Measurements from ENCODE around the gene OR9Q1. TPM values are rescaled to one million over a fixed set of nuclear protein-coding genes. Genes with fewer than 3 reads are reported as not detected.
A peak's percentile ranks its signal among the peaks of the same experiment; 100 is the strongest.

OR9Q1 gene
- total and polyA plus RNA-seq, 2 experiments from 2014 or later = not detected

DNA sequence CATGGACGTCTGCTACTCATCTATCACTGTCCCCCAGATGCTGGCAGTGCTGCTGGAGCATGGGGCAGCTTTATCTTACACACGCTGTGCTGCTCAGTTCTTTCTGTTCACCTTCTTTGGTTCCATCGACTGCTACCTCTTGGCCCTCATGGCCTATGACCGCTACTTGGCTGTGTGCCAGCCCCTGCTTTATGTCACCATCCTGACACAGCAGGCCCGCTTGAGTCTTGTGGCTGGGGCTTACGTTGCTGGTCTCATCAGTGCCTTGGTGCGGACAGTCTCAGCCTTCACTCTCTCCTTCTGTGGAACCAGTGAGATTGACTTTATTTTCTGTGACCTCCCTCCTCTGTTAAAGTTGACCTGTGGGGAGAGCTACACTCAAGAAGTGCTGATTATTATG is 156.0 kb downstream of the OR9Q1 start (continued):
- TF ChIP-seq, protein P1, sequence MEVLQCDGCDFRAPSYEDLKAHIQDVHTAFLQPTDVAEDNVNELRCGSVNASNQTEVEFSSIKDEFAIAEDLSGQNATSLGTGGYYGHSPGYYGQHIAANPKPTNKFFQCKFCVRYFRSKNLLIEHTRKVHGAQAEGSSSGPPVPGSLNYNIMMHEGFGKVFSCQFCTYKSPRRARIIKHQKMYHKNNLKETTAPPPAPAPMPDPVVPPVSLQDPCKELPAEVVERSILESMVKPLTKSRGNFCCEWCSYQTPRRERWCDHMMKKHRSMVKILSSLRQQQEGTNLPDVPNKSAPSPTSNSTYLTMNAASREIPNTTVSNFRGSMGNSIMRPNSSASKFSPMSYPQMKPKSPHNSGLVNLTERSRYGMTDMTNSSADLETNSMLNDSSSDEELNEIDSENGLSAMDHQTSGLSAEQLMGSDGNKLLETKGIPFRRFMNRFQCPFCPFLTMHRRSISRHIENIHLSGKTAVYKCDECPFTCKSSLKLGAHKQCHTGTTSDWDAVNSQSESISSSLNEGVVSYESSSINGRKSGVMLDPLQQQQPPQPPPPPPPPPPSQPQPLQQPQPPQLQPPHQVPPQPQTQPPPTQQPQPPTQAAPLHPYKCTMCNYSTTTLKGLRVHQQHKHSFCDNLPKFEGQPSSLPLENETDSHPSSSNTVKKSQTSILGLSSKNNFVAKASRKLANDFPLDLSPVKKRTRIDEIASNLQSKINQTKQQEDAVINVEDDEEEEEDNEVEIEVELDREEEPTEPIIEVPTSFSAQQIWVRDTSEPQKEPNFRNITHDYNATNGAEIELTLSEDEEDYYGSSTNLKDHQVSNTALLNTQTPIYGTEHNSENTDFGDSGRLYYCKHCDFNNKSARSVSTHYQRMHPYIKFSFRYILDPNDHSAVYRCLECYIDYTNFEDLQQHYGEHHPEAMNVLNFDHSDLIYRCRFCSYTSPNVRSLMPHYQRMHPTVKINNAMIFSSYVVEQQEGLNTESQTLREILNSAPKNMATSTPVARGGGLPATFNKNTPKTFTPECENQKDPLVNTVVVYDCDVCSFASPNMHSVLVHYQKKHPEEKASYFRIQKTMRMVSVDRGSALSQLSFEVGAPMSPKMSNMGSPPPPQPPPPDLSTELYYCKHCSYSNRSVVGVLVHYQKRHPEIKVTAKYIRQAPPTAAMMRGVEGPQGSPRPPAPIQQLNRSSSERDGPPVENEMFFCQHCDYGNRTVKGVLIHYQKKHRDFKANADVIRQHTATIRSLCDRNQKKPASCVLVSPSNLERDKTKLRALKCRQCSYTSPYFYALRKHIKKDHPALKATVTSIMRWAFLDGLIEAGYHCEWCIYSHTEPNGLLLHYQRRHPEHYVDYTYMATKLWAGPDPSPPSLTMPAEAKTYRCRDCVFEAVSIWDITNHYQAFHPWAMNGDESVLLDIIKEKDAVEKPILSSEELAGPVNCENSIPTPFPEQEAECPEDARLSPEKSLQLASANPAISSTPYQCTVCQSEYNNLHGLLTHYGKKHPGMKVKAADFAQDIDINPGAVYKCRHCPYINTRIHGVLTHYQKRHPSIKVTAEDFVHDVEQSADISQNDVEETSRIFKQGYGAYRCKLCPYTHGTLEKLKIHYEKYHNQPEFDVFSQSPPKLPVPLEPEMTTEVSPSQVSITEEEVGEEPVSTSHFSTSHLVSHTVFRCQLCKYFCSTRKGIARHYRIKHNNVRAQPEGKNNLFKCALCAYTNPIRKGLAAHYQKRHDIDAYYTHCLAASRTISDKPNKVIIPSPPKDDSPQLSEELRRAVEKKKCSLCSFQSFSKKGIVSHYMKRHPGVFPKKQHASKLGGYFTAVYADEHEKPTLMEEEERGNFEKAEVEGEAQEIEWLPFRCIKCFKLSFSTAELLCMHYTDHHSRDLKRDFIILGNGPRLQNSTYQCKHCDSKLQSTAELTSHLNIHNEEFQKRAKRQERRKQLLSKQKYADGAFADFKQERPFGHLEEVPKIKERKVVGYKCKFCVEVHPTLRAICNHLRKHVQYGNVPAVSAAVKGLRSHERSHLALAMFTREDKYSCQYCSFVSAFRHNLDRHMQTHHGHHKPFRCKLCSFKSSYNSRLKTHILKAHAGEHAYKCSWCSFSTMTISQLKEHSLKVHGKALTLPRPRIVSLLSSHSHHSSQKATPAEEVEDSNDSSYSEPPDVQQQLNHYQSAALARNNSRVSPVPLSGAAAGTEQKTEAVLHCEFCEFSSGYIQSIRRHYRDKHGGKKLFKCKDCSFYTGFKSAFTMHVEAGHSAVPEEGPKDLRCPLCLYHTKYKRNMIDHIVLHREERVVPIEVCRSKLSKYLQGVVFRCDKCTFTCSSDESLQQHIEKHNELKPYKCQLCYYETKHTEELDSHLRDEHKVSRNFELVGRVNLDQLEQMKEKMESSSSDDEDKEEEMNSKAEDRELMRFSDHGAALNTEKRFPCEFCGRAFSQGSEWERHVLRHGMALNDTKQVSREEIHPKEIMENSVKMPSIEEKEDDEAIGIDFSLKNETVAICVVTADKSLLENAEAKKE (CRISPR knock-in tag; IDR thresholded peaks at IDR 0.05) = no peak

GRCh38 chr11:58186938-58187337 is 163.3 kb downstream of the OR9Q1 start:
- no peak overlapping the region for H3K4me2 ChIP-seq
- Mint-ChIP-seq H3K27ac (no peak overlapping the region), H3K4me1 (peaks cover 2% of the 10 kb centered on the region; the same call in 1 of the 3 replicates), H3K4me3 (no peak overlapping the region), H3K36me3 (ENCODE audit: low read depth) (no peaks in the 10 kb centered on the region), H3K27me3 (ENCODE audit: insufficient read depth, low read depth, poor library complexity) (no peaks in the 10 kb centered on the region), H3K9me3 (no peaks in the 10 kb centered on the region; the same call in 2 of the 3 replicates)
- H3K27ac ChIP-seq (ENCODE audit: low read depth) = no peak overlapping the region
- H3F3A ChIP-seq (replicated peaks; ENCODE audit: low read depth) = no peaks in the 10 kb centered on the region
- DNase-seq (ENCODE audit: low spot score) (peak; percentile 5), ATAC-seq (no peak)
- H2AFZ ChIP-seq = no peak overlapping the region
- no peaks in the 10 kb centered on the region for H3K27me3 ChIP-seq (ENCODE audit: insufficient read depth)
- H3K79me2 ChIP-seq (replicated peaks; ENCODE audit: insufficient read depth) = no peaks in the 10 kb centered on the region
- no peaks in the 10 kb centered on the region for H3K36me3 ChIP-seq (ENCODE audit: insufficient read depth)
- no peak overlapping the region for H3K4me3 ChIP-seq
- H3K4me1 ChIP-seq (ENCODE audit: insufficient read depth) = no peaks in the 10 kb centered on the region
- peaks cover 37% of the 10 kb centered on the region for H3K9me2 ChIP-seq (ENCODE audit: insufficient read depth)
- no peaks in the 10 kb centered on the region for H4K20me1 ChIP-seq (replicated peaks; ENCODE audit: insufficient read depth)
- TF ChIP-seq ETS1 (IDR thresholded peaks at IDR 0.05) = no peak
- TF ChIP-seq ZNF114 (CRISPR knock-in tag; IDR thresholded peaks at IDR 0.05) = no peak
- TF ChIP-seq JUNB (IDR thresholded peaks at IDR 0.05; ENCODE audit: unreplicated experiment) = no peak
- TF ChIP-seq CREB1 (CRISPR knock-in tag; IDR thresholded peaks at IDR 0.05; ENCODE audit: low read depth) = no peak
- TF ChIP-seq, protein P1 (CRISPR knock-in tag; IDR thresholded peaks at IDR 0.05) = no peak
- TF ChIP-seq STAT1 (IDR thresholded peaks at IDR 0.05; ENCODE audit: unreplicated experiment) = no peak
- TF ChIP-seq POLR2AphosphoS5 (IDR thresholded peaks at IDR 0.05; ENCODE audit: low read depth) = no peak

All from GM23338 (cell line).